ENCODE measurements around the gene SRRM2.
A peak's percentile ranks its signal among the peaks of the same experiment; 100 is the strongest.

The SRRM2 gene

GRCh38 chr16:2743007-2743810, 9.2 kb upstream of the SRRM2 start:
- Mint-ChIP-seq H3K9me3 (no peaks in the 10 kb centered on the region), H3K4me3 (no peak overlapping the region), H3K27ac (no peak overlapping the region), H3K36me3 (no peaks in the 10 kb centered on the region), H3K27me3 (peaks cover 19% of the 10 kb centered on the region), H3K4me1 (no peaks in the 10 kb centered on the region)
- no peak for ATAC-seq

GRCh38 chr16:2744711-2745110, 7.7 kb upstream of the SRRM2 start:
- H3K4me3 Mint-ChIP-seq = no peak overlapping the region
- H3K4me1 Mint-ChIP-seq = no peaks in the 10 kb centered on the region
- peaks cover 14% of the 10 kb centered on the region for H3K27me3 Mint-ChIP-seq
- H3K36me3 Mint-ChIP-seq = peaks cover 5% of the 10 kb centered on the region
- H3K27ac Mint-ChIP-seq = no peak overlapping the region
- ATAC-seq = no peak
- no peaks in the 10 kb centered on the region for H3K9me3 Mint-ChIP-seq

- no peak overlapping the region for H3K27ac Mint-ChIP-seq
These were observed 7.1 kb upstream of the SRRM2 start for GRCh38 chr16:2745116-2745890.

GRCh38 chr16:2745961-2746360, 6.5 kb upstream of the SRRM2 start:
- H3K4me3 Mint-ChIP-seq = no peak overlapping the region
- H3K4me1 Mint-ChIP-seq = peaks cover 7% of the 10 kb centered on the region
- no peaks in the 10 kb centered on the region for H3K9me3 Mint-ChIP-seq
- H3K27ac Mint-ChIP-seq = no peak overlapping the region
- H3K27me3 Mint-ChIP-seq = peaks cover 2% of the 10 kb centered on the region
- ATAC-seq = no peak
- peaks cover 13% of the 10 kb centered on the region for H3K36me3 Mint-ChIP-seq

More at GRCh38 chr16:2745116-2745890, 7.1 kb upstream of the SRRM2 start:
- peaks cover 11% of the 10 kb centered on the region for H3K36me3 Mint-ChIP-seq
- H3K27me3 Mint-ChIP-seq = peaks cover 9% of the 10 kb centered on the region
- no peak overlapping the region for H3K4me3 Mint-ChIP-seq
- peaks cover 6% of the 10 kb centered on the region for H3K4me1 Mint-ChIP-seq
- no peaks in the 10 kb centered on the region for H3K9me3 Mint-ChIP-seq
- no peak for ATAC-seq

- Mint-ChIP-seq H3K36me3 (peaks cover 25% of the 10 kb centered on the region), H3K9me3 (peaks cover 5% of the 10 kb centered on the region), H3K27ac (no peak overlapping the region)
These were observed 3.5 kb upstream of the SRRM2 start for GRCh38 chr16:2748757-2749455.

GRCh38 chr16:2749476-2749875, 3.0 kb upstream of the SRRM2 start:
- H3K27ac Mint-ChIP-seq = no peak overlapping the region

More at GRCh38 chr16:2748757-2749455, 3.5 kb upstream of the SRRM2 start:
- Mint-ChIP-seq H3K4me3 (no peak overlapping the region), H3K4me1 (peaks cover 23% of the 10 kb centered on the region), H3K27me3 (no peaks in the 10 kb centered on the region)
- no peak for ATAC-seq

GRCh38 chr16:2749936-2750335, 2.5 kb upstream of the SRRM2 start:
- no peak for ATAC-seq
- Mint-ChIP-seq H3K36me3 (peaks cover 33% of the 10 kb centered on the region), H3K27ac (peak overlapping the region; percentile 99), H3K4me1 (peaks cover 34% of the 10 kb centered on the region), H3K9me3 (peaks cover 5% of the 10 kb centered on the region), H3K27me3 (no peaks in the 10 kb centered on the region), H3K4me3 (peak overlapping the region; percentile 38)

More at GRCh38 chr16:2749476-2749875, 3.0 kb upstream of the SRRM2 start:
- Mint-ChIP-seq H3K4me1 (peaks cover 29% of the 10 kb centered on the region), H3K27me3 (no peaks in the 10 kb centered on the region), H3K36me3 (peaks cover 31% of the 10 kb centered on the region), H3K9me3 (peaks cover 5% of the 10 kb centered on the region), H3K4me3 (no peak overlapping the region)
- ATAC-seq = no peak

GRCh38 chr16:2751577-2752034, 832 bp upstream of the SRRM2 start:
- peak; percentile 73 for ATAC-seq
- H3K27me3 Mint-ChIP-seq = no peaks in the 10 kb centered on the region
- peak overlapping the region; percentile 99 for H3K27ac Mint-ChIP-seq
- H3K4me3 Mint-ChIP-seq = peak overlapping the region; percentile 95
- H3K9me3 Mint-ChIP-seq = peaks cover 5% of the 10 kb centered on the region
- H3K36me3 Mint-ChIP-seq = peaks cover 50% of the 10 kb centered on the region
- H3K4me1 Mint-ChIP-seq = peaks cover 50% of the 10 kb centered on the region

GRCh38 chr16:2752850-2753732, 653 bp downstream of the SRRM2 start:
- Mint-ChIP-seq H3K27me3 (no peaks in the 10 kb centered on the region), H3K4me1 (peaks cover 64% of the 10 kb centered on the region), H3K4me3 (peak overlapping the region; percentile 95), H3K27ac (peak overlapping the region; percentile 99), H3K36me3 (peaks cover 65% of the 10 kb centered on the region), H3K9me3 (peaks cover 5% of the 10 kb centered on the region)
- peak; percentile 74 for ATAC-seq

- Mint-ChIP-seq H3K27me3 (no peaks in the 10 kb centered on the region), H3K36me3 (peaks cover 70% of the 10 kb centered on the region), H3K4me3 (peak overlapping the region; percentile 89), H3K9me3 (peaks cover 5% of the 10 kb centered on the region), H3K4me1 (peaks cover 64% of the 10 kb centered on the region), H3K27ac (peak overlapping the region; percentile 99)
- no peak for ATAC-seq
These were observed 1.2 kb downstream of the SRRM2 start for GRCh38 chr16:2753733-2754020.

- no peaks in the 10 kb centered on the region for H3K27me3 Mint-ChIP-seq
- H3K36me3 Mint-ChIP-seq = peaks cover 76% of the 10 kb centered on the region
- H3K9me3 Mint-ChIP-seq = peaks cover 5% of the 10 kb centered on the region
- H3K4me1 Mint-ChIP-seq = peaks cover 64% of the 10 kb centered on the region
- ATAC-seq = no peak
- H3K4me3 Mint-ChIP-seq = peak overlapping the region; percentile 89
- peak overlapping the region; percentile 99 for H3K27ac Mint-ChIP-seq
These were observed 2.7 kb downstream of the SRRM2 start for GRCh38 chr16:2755158-2755557.

GRCh38 chr16:2756288-2757015, 4.0 kb downstream of the SRRM2 start:
- Mint-ChIP-seq H3K4me1 (peaks cover 58% of the 10 kb centered on the region), H3K27ac (peak overlapping the region; percentile 1), H3K9me3 (peaks cover under 1% of the 10 kb centered on the region), H3K27me3 (no peaks in the 10 kb centered on the region), H3K36me3 (peaks cover 81% of the 10 kb centered on the region), H3K4me3 (peak overlapping the region; percentile 1)
- ATAC-seq = no peak

- Mint-ChIP-seq H3K27me3 (no peaks in the 10 kb centered on the region), H3K4me3 (no peak overlapping the region), H3K9me3 (no peaks in the 10 kb centered on the region), H3K4me1 (peaks cover 51% of the 10 kb centered on the region), H3K36me3 (peaks cover 87% of the 10 kb centered on the region), H3K27ac (no peak overlapping the region)
- no peak for ATAC-seq
These were observed 4.9 kb downstream of the SRRM2 start for GRCh38 chr16:2757344-2757743.

GRCh38 chr16:2761472-2761871, 9.0 kb downstream of the SRRM2 start:
- Mint-ChIP-seq H3K27me3 (no peaks in the 10 kb centered on the region), H3K9me3 (no peaks in the 10 kb centered on the region), H3K4me3 (no peak overlapping the region), H3K36me3 (peaks cover 100% of the 10 kb centered on the region), H3K4me1 (peaks cover 28% of the 10 kb centered on the region), H3K27ac (no peak overlapping the region)
- ATAC-seq = no peak
